Fibroblast of villous mesenchyme (primary cell): ENCODE results near the gene DDX6. TPM values are rescaled to one million over a fixed set of nuclear protein-coding genes. Genes with fewer than 3 reads are reported as not detected.

Source experiments
- DNase-seq: peaks from one replicate; pipeline ENCODE4 v3.0.0-alpha.2; 2010; ENCODE audit warnings: low read depth
- H3K4me3 ChIP-seq: 2 replicates; pipeline ENCODE4 v1.5.1; 2011; ENCODE audit warnings: low read depth, mild to moderate bottlenecking, low read length
- CTCF ChIP-seq: IDR thresholded peaks from 2 replicates; pipeline ENCODE4 v1.5.1; 2012; ENCODE audit warnings: low read depth, mild to moderate bottlenecking, low read length; ENCODE audit not compliant: insufficient read depth
- small RNA-seq: library from RNA; depleted of rRNA; stranded (forward); fragments of <200 nt; gene quantifications from one replicate; pipeline ENCODE3, GENCODE V24; 2012
- total RNA-seq: library from RNA; depleted of rRNA; stranded (reverse); fragments of >200 nt; gene quantifications from 2 replicates; pipeline ENCODE4 v1.2.3, GENCODE V29; 2012

DDX6 gene
- total RNA-seq, 1 donor: 132 TPM

DNA sequence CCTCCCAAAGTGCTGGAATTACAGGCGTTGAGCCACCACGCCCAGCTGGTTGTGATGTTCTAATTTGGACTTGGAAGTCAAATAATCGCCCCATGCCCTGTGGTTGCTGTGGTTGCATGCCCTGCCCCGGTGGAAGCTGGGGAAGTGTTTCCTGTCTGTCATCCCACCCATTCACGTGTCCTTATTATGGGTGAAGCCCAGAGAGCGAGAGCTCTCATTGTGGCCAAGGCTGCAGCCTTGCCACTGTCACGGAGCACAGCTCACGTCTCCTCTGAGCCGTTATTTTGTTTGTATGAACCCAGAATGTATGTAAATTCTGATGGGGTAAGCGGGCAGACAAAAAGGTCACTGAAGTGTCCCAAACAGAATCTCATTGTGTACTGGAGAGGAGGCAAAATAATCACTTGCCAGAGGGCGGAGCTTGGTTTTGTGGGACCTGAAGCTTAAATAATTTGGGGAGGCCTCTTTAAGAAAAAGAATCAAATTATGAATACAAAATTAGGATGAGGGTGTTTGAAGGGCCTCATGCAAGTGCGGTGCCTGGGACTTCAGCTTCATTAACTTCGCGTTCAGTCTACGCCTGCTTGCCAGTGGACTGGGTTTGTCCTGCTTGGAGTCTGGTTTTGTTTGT, 85.7 kb downstream of the DDX6 start:
- no peak for TF ChIP-seq CTCF
- no peak overlapping the region for H3K4me3 ChIP-seq
- no peak for DNase-seq

DNA sequence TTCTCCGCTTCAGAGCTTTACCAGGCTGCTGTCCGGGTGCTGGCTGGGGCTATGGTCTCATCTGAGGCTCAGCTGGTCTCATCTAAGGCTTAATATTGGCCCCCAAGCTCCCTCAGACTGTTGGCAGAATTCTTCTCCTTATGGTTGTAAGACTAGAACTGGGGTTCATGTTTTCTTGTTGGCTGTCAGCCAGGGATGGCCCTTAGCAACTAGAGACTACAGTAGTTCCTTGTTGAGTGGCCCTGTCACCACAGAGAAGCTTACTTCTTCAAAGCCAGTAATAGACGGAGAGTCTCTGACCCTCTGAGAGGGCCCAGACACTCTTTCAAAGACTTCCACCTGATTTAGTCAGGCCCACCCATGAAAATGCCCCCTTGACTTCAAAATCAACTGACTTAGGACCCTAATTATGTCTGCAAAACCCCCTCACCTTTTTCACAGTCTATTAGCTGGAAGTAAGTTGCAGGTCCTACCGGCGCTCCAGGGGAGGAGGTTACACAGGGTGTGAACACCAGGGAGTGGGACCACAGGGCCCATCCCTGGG, 87.3 kb downstream of the DDX6 start:
- no peak for TF ChIP-seq CTCF
- no peak for DNase-seq
- no peak overlapping the region for H3K4me3 ChIP-seq

DNA sequence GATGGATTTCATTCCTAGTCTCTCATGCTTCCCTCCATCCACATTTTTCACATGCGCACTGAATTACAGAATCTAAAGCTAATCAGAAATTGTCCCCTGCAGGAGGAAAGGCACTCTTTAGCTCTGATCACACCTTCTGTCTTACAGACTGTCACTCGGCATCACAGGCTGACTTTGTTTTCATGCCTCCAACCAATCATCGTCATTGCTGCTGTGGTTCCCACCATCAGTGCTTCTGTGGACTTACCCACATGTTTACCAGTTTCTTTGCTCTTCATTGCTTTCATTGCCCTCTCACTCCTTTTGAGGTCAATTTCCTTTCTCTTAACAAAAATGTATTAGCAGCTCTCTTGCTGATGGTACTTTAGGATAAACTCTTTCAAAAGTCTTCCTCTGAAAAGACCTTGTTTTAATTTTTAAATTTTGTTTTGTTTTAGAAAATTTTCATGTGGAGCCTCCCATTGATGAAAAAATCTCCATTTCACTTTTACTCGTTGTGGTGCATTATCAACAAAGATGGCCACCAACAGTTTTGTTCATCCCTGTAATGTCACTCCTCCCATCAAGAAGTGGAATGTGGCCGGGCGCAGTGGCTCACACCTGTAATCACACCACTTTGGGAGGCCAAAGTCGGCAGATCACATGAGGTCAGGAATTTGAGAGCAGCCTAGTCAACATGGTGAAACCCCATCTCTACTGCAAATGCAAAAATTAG, 91.3 kb downstream of the DDX6 start:
- DNase-seq: no peak
- H3K4me3 ChIP-seq: no peak overlapping the region
- no peak for TF ChIP-seq CTCF

Small RNAs within 50 kb of the gene (small RNA-seq; reads per million reads assigned to genes)
- gene AP004609.2: not detected
- not detected for gene RF00019
- not detected for gene RNU6-376P

Other genes with a start within 250 kb of the DDX6 start
- gene IFT46, start 225.2 kb downstream of the DDX6 start, total RNA-seq: 22.9 and 27.2 TPM in 2 replicates
- gene ARCN1, start 218.8 kb downstream of the DDX6 start, total RNA-seq: 180 and 248 TPM in 2 replicates
- gene PHLDB1, start 183.5 kb downstream of the DDX6 start, total RNA-seq: 129 and 132 TPM in 2 replicates
- not detected in 2 replicates for gene TREH, start 111.5 kb downstream of the DDX6 start, total RNA-seq
- not detected in 2 replicates for gene CXCR5, start 92.7 kb upstream of the DDX6 start, total RNA-seq
- 28.9 and 29.0 TPM in 2 replicates for gene BCL9L, start 134.8 kb upstream of the DDX6 start, total RNA-seq
- gene UPK2, start 165.1 kb upstream of the DDX6 start, total RNA-seq: not detected in 2 replicates
- gene FOXR1, start 180.6 kb upstream of the DDX6 start, total RNA-seq: not detected in 2 replicates
- 34.5 and 42.8 TPM in 2 replicates for gene CENATAC, start 207.0 kb upstream of the DDX6 start, total RNA-seq
- gene RPS25, start 227.2 kb upstream of the DDX6 start, total RNA-seq: 886 and 914 TPM in 2 replicates
- gene TRAPPC4, start 227.6 kb upstream of the DDX6 start, total RNA-seq: 55.4 and 94.6 TPM in 2 replicates
- gene SLC37A4, start 239.7 kb upstream of the DDX6 start, total RNA-seq: 9.5 and 13.2 TPM in 2 replicates